GM12874 (cell line): ENCODE measurements around the gene MSH2.

ENCODE experiments used
- CTCF ChIP-seq: IDR thresholded peaks from 2 replicates; pipeline ENCODE4 v1.5.1; 2011; ENCODE audit warnings: low read depth, mild to moderate bottlenecking, control low read depth, low read length, moderate library complexity; ENCODE audit not compliant: insufficient read depth

Gene MSH2

DNA sequence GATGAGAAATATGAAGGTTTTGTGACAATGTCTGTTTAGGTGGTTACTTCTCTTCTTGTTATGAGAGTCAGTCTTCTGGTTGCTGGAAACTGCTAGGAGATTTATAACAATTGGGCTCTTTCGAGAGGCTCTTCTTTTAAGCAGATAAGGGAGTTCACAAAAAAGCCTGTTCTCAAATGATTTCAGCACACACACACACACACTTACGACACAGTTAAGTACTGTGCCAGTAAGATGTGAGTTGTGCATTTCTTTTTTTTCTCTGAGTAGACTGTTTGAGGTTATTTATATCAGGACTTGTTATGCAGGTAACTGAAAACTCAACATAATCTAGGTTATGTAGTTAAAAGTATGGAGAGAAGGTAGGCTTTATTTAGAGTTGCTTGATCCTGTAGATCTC, 49.8 kb downstream of the MSH2 start:
- no peak for TF ChIP-seq CTCF

DNA sequence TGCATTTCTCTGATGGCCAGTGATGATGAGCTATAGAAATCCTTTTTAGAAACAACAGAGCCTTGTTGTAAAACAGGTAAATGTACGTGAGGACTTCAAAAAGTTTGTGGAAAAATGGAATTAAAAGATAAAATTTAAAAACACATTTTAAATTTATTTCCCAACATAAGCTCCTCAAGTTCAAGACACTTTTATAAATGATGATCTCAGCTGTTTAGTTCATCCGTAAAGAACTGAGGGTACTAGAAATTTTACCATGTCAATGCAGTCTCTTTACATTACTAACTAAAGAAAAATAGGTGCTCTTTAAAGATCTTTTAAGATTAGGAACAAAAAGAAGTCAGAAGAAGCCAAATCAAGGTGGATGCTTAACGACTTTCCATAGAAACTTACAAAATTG, 52.5 kb downstream of the MSH2 start:
- TF ChIP-seq CTCF: no peak

- TF ChIP-seq CTCF: no peak
Measured at GRCh38 chr2:47456851-47457250, 53.9 kb downstream of the MSH2 start.

GRCh38 chr2:47457268-47457667, 54.3 kb downstream of the MSH2 start:
- TF ChIP-seq CTCF: no peak

DNA sequence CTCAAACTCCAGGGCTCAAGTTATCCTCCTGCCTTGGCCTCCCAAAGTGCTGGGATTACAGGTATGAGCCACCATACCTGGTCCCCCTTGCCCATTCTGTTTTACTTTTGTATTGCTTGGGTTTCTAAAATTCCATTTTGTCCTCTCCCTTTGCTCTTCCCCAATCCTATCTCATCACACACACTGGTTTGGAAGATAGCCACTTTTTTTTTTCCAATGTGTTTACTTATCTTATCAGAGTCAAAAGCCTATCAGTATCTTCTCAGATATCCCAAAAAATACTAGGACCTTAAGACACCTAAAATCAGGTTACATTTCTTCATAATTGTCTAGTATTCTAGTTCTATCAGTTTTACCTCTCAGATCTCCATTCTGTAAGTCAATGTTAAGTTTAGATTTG, 56.1 kb downstream of the MSH2 start:
- TF ChIP-seq CTCF: no peak

- TF ChIP-seq CTCF: no peak
Measured at GRCh38 chr2:47460766-47461165, 57.8 kb downstream of the MSH2 start.

DNA sequence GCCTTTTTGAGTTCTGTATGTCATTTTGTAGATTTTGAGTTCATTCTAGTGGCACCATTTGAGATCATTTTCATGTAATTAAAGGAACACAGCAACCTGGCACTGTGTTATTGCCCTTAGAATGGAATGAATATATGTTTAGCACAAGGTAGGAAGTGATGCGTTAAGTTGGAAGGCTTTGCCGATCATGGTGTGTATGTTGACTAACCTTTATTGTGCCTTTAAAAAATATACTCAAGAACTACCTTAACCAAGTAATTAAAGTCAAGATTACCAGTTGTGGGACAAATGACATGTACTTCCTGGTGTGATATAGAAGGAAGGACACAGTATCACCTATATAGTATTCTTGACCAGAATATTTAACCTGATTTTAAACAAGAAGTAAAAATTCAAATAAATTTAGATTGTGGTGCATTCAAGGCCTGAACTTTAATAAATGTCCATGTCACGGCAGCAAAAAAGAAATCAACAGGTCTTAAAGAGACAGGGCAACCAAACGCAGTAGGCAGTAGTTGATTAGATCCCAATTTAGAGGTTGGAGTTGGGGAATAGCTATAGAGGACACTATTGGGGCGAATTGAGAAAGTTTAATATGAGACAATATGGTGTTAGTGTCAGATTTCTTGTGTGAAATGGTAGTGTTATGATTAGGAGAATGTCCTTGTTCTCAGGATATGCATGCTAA, 68.6 kb downstream of the MSH2 start:
- no peak for TF ChIP-seq CTCF
